Iris pigment epithelial cell (primary cell): ENCODE results near the gene CRYM.
A peak's percentile ranks its signal among the peaks of the same experiment; 100 is the strongest.
"Not testable (repeated sequence)": the region's sequence is repeated elsewhere in the genome, so short reads cannot be mapped to it uniquely, and the experiment has no call there.

ENCODE experiments used
- DNase-seq: peaks from one replicate; pipeline ENCODE4 v3.0.0-alpha.2; 2011; ENCODE audit warnings: low read depth

Gene CRYM

DNA sequence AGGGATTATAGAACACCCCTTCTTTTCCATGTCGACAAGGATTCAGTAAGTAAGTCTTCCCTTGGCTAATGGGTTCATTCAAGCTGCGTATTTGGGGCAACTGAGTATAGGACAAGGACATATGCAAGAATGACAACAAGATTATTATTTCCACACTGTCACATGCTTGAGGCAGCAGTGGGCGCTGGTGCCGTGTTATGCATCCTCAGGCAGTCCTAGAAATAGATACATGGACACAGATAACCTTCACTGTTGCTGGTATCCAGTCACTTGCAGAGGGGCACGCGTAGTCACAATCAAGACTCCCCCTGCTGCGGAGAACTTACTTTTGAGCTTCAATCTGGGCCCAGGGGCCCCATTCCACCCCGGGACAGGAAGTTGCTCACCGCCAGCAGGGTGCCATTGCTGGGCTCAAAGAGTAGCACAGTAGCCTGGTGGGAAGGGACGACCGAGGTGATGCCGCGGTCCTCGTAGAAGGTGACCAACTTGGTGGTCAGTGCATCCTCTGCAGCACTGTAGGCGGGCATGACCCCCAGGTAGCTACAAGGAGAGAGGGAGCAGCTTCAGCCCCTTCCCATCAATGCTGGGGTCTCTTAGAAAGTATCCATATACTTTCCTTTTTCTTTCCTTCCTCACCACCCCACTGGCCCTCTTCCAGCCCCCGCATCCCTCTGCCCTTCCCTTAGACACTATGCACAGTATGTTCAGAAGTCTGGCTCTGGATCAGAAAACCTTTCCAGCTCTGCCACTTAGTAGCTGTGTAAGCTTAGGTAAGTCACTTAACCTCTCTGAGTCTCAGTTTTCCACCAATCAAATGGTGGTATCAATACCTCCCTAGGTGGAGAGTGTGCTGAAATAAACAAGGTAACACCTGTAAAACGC is 804 bp downstream of the CRYM start:
- DNase-seq, result no peak

DNA sequence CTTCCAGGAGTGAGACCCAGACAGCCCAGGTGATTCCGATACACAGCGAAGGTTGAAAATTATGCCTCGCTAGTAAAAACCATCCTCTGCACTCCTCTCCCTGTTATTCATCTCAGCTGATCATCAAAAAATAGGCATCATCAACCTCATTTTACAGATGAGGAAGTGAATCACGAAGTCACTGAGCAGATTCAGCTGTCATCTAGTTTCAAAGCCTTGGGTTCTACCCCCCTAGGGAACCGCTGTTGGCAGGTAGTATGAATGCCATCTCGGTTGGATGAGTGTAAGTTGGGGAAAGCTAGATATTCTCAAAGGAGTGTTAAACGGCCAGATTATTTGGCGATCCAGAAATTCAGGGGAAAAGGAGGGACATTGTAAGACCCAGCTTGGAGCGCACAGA is 2.0 kb downstream of the CRYM start:
- no peak for DNase-seq

DNA sequence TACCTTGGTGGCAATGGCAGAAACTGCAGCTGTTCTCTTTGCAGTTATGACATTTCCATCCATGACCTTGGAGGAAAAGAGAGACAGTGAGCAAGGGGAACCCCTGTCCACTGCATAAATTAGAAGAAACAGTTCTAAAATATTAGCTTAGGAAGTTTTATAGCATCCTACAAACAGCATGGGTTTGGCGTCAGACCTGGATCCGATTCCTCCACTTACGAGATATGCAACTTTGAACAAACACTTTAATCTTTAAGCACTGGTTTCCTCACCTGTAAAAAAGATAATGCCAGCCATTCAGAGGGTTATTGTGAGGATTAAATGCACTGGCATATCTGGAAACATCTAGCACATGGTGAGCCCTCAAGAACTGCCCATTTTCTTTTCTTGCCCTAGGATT is 2.6 kb downstream of the CRYM start:
- DNase-seq, result no peak

DNA sequence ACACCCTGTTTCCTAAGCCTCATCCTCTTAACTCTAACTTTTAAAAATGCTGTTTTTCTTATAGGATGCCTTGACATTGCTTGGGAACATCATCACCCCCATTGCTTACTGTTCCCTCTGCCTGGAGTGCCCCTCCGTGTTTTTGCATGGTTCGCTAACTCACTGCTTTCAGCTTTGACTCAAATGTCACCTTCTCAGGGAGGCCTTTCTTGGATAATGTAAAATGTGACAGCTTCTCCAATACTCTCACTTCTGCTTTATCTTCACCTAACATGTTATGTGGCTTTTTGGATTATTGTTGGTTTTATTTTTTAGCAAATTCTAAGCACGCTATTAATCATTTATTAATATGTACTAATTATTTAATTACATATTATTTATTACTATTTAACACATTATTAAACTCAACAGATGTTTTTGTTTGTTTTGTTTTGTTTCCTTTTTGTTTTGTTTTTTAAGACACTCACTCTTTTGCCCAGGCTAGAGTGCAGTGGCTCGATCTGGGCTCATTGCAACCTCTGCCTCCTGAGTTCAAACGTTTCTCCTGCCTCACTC is 3.8 kb downstream of the CRYM start:
- DNase-seq, result no peak

DNA sequence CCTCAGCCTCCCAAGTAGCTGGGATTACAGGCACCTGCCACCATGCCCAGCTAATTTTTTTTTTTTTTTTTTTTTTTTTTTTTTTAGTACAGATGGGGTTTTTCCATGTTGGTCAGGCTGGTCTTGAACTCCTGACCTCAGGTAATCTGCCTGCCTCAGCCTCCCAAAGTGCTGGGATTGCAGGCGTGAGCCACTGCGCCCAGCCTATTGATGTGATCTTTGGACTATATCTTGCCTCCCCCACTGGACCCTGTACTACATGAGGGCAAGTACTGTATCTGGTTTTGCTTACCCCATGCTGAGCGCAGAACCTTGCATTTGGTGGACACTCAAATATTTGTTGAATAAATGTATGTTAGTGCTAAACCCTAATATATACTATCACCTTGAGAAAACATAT is 5.3 kb downstream of the CRYM start:
- not testable (repeated sequence) for DNase-seq

DNA sequence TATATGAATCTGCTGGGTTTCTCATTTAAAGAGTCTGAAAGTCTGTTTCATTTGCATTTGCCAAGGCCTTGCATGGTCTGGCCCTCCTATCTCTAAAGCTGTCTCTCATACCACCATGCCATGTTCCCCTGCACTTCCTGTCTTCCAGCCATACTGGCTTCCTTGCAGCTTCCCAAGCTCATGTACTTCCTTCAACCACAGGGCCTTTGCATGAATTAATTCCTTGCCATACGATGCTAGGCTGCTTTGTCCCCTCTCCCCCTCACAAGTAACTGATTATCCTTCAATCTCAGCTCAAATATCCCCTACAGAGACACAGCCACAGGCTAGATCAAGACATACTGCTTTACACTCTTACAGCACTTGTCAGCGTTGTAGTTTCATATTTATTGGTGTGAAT is 5.8 kb downstream of the CRYM start:
- DNase-seq, result no peak

DNA sequence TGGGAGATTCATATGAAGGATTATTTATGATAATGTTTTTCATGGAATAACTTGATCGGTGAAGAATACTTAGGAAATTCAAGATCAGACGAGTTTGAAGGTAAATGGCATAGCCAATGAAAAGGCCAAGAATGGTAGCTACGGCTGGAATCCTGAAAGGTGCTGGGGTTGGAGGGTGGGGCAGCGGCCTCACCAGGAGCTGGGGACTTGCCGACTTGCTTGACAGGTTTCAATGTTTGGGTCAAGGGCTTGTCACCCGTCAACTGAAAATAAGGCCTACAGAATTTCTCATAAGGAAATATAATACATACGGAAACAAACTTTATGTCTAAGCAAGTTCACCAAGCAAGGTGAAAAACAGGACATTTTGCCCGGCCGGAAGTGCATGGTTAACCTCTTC is 9.9 kb downstream of the CRYM start:
- DNase-seq, result no peak

DNA sequence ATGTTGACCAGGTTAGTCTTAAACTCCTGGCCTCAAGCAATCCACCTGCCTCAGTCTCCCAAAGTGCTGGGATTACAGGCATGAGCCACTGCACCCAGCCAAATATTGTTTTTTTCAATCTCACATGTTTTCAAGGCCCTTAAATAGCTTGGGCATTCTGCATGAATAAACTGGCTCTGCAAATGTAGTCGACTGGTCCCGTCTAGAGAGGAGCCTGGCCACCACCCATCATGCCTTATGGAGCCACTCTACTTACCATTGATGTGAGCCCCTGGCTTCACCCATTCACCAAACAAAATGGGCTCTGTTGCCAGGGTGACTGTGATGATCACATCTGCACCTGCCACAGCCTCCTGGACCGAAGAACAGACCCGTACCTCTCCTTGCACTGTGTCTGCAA is 10.8 kb downstream of the CRYM start:
- DNase-seq, result no peak

DNA sequence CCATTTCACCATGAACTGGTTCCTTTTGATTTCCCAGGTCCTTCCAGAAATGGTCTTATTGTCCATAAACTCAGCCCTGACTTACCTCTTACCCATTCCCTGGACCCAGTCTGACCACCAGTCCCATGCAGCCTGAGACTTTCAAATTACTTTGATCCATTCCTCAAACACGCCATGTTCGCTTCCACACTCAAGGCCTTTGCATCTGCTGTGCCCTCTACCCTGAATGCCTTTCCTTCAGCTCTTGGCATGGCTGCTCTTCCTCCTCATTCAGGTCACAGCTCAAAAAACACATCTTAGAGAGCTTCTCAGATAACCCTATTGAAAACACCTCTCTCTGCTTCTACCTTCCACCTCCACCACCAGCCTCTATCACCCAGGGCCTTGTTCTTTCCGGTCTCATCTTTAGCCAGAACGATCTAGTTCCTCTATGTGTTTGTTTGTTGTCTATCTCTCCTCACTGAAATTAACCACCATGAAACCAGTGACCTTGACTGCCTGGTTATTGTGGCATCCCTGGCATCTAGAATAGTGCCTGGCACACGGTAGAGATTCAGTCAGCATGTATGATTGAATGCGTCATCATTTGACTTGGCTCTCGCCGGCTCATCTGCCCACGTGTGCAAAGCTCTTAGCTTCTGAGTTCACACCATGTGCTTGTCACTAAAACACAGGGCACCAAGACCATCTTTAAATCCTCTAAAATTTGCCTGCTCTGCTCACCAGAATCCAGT is 12.8 kb downstream of the CRYM start:
- DNase-seq, result no peak

DNA sequence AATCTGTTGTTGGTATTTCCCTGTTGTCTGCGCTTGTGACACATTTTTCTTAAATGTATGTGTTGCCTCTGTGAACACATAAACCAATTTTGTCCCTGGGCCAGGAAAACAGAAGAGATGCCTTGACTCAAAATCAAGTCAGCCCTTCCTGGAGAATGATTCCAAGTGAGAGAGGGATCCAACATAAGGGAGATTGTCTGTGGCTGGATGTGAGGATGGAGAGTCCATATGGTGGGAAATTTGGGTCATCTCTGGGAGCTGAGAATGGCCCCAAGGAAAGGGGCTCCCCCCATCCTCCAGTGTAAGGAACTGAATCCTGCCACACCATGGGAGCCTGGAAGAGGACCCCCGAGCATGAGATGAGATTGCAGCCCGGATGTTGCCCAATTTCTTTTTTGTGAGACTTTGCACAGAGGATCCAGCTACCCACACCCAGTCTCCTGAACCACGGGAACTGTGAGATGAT is 13.5 kb downstream of the CRYM start:
- DNase-seq, result no peak

DNA sequence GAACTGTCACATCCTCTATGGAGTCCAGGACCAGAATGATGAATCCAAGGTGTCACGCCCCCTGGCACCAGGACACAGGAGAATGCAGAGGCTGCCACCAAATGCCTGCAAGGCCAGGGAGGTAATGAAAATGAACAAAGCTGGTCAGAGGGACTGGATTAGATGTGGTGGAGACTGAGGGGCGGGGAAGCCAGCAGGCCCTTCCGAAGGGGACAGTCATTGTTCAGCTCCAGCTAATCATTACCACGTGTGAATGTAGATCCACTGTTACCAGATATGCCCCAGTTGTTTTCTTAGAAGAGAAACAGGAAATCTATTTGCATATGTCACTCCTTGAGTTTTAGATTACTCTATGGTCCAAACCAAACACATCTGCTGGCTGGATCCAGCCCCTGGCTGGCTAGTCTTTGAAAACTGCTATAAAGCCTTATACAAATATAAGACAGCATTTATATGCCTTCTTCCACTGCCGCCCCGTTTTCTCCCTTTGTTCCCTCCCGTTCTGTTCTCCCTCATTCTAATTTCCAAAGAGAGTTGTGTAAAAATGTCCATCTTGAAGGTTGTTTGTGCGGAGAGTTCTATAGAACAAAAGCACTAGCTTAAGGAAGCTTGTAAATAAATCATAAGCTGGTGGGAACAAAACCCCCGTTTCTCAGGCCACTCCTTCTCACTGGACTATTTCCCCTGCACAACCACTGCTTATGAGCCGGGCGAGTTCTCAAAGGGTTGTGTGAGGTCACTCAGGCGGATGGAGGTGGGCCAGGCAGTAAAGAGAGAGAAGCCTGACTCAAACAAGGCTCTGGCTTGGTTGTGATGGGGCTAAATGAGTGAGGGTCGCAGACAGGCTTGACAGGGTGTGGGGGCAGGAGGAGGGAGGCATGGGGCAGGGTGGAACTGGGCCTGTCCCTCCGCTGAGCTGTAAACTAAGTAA is 14.2 kb downstream of the CRYM start:
- DNase-seq, result peak; percentile 50

DNA sequence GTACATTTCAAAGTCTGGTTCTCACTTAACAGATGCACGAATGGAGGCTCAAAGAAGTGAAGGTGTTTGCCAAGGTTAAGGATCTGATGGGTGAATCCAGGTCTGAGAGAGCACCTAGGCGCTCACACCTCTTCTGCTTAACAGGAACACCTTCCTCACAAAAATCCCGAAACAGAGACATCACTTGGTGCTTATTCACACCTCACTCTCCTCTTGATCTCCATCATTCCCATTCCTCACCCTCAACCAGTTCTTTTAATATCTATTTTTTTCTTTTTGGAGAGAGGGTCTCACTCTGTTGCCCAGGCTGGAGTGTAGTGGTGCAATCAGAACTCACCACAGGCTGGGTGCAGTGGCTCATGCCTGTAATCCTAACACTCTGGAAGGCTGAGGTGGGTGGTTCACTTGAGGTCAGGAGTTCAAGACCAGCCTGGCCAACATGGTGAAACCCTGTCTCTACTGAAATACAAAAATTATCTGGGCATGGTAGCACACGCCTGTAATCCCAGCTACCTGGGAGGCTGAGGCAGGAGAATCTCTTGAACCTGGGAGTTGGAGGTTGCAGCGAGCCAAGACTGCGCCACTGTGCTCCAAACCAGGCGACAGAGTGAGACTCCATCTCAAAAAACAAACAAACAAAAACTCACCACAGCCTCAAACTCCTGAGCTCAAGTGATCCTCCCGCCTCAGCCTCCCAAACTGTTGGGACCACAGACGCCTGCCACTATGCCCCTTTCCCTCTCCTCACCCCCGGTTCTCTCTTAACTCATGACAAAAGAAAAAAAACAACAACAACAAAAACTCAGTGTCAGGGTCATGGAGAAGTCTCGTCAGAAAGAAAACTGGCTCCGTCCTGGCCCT is 15.1 kb downstream of the CRYM start:
- DNase-seq, result no peak

DNA sequence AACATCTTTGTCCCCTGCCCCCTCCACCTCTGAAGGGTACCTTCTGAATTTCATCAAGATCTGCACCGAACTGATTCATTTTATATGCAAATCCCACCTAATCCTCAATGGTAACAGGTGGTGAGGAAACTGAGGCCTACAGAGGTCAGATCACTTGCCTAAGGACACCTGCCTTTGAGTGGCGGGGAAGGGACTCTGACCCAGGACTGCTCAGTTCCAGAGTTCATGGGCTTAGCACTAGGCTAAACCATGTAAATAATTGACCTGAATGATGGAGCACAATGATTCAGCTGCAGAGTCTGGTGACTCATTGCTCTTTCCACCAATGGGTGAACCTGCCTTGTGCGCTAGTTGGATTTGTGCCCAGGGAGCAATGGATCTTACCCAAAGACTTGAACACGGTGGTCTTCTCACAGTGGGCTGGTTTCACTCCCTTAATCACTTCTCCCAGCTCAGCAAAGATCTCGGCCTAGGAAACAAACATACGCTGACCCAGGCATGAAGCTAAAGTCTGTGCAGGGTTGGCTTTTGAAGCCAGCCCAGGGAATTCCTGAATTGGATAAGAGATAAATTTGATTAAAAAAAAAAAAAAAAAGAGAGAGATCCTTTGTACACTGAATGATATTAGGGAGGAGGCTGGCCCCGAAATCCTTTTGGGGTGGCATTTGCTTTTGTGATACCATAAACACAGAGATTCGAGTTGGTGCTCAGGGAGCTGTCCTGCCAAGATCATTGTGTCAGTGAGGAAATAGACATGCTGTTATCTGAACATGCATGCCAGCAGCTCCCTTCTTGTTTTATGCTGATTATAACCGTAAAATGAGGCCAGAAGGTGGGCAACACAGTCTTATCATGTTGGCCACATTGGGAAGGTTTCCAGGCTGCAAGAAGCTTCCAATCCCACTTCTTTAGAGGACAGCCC is 17.0 kb downstream of the CRYM start:
- peak; percentile 84 for DNase-seq

DNA sequence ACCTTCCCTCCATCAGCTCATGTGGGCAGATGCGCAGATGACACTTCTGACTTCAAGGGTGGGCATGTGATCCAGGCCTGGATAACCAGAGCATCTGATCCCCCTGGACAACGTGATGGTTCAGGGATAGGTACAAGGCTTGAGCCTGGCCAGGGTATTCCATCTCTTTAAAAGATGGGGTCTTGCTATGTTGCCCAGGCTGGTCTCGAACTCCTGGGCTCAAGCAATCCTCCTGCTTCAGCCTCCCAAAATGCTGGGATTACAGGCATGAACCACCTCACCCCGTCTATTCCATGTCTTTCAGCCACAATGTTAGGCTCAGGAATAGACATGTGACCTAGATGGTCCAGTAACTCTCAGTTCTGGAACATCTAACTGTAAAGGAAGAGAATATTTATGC is 20.8 kb downstream of the CRYM start:
- no peak for DNase-seq

DNA sequence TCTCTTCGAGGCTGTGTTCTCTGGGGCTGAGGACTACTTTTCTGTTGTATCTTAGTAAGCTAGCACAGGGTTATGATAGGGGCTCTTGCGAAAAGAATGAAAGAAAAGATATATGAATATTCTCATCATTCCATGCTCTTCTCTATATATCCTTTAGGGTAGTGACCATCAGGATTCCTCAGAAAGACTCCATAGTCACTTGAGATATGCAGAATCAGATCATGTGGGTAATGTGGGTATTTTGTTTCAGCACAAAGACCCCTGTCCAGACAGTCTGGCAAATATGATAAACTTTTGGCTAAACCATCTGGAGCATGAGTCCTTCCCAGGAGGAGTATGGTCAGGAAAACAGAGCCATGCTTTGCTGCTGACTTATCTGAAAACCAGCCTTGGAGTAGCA is 21.5 kb downstream of the CRYM start:
- no peak for DNase-seq

DNA sequence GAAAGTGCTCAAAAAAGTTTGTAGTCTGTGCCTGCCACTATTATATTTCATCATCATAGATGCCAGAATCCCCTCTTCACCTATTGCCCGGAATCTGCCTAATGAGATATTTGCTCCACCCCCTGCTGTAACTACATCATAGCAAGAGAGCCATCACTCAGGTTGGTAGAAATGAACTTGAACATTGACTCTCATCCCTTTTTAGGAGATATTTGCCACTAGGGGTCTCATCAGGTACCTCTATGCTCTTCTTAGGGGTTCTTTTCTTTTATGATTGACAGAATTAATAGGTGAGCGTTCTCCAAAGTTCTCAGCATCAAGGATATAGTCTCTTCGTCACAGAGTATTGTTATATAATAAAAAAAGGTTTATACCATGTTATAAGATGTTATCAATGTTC is 24.6 kb downstream of the CRYM start:
- DNase-seq, result no peak

DNA sequence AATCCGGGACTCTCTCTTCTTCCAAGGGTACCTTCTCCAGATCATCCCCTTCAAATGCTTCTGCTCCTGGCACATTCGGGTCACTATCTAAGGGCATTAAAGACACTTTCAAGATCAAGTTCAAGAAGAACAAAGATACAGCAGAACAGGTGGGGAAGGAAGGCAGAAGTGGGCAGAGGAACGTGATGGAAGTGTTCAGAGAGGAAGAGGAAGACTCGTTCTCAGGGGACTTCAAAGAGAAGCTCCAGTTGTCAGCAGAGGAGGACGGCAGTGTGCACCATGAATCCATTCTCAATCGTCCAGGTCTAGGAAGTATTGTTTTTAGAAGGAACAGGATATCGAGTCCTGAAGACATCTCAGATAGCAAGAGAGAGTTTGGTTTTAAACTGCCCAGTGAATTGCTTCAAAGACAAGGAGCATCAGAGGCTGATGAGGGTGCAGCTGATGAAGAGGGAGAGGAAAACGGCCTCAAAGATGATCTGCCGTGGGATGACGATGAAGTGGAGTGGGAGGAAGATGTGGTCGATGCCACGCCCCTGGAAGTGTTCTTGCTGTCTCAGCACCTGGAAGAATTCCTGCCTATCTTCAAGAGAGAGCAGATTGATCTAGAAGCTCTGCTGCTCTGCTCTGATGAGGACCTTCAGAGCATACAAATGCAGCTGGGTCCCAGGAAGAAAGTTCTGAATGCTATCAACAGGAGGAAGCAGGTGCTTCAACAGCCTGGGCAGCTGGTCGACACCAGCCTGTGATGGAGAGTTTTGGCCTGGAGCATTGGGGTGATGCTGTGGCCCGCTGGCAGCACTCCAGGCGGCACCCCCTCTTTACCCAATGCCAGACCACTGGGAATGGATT is 27.8 kb downstream of the CRYM start:
- DNase-seq, result no peak

DNA sequence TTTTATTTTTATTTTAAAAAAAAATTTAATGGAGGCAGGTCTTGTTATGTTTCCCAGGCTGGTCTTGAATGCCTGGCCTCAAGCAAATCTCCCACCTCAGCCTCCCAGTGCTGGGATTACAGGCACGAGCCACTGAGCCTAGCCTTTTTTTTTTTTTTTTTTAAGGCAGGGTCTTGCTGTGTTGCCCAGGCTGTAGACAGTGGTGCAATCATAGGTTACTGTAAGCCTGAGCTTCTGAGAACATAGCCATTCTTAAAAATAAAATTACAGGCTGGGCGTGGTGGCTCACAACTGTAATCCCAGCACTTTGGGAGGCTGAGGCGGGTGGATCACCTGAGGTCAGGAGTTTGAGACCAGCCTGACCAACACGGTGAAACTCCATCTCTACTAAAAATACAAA is 29.9 kb downstream of the CRYM start:
- not testable (repeated sequence) for DNase-seq
